Parathyroid adenoma (tissue), 2 donors: ENCODE data around the gene DTD1.

Experiments
- H2AFZ ChIP-seq: fragments of 300-600 bp; sonication (generic); one replicate; pipeline ENCODE4 v1.7.0; 2017; ENCODE audit warnings: antibody characterized with exemption, mild to moderate bottlenecking
- H3K27ac ChIP-seq: fragments of 300-600 bp; sonication (generic); one replicate; pipeline ENCODE4 v1.7.0; 2017
- H3K27me3 ChIP-seq: fragments of 300-600 bp; sonication (generic); one replicate; pipeline ENCODE4 v1.7.0; 2017; ENCODE audit warnings: low read length; ENCODE audit not compliant: control insufficient read depth, insufficient read depth
- H3K36me3 ChIP-seq: fragments of 300-600 bp; sonication (generic); one replicate; pipeline ENCODE4 v1.7.0; 2017; ENCODE audit warnings: low read length; ENCODE audit not compliant: control insufficient read depth, insufficient read depth
- H3K4me1 ChIP-seq: fragments of 300-600 bp; sonication (generic); one replicate; pipeline ENCODE4 v1.7.0; 2017; ENCODE audit warnings: control low read depth
- H3K4me2 ChIP-seq: fragments of 300-600 bp; sonication (generic); one replicate; pipeline ENCODE4 v1.7.0; 2017; ENCODE audit warnings: low read length
- H3K4me3 ChIP-seq: fragments of 300-600 bp; sonication (generic); one replicate; pipeline ENCODE4 v1.7.0; 2017; ENCODE audit warnings: low read depth, low read length
- H3K79me2 ChIP-seq: fragments of 300-600 bp; sonication (generic); one replicate; pipeline ENCODE4 v1.7.0; 2017; ENCODE audit warnings: control low read depth
- H3K9ac ChIP-seq: fragments of 300-600 bp; sonication (generic); one replicate; pipeline ENCODE4 v1.7.0; 2017; ENCODE audit warnings: mild to moderate bottlenecking
- H3K9me3 ChIP-seq: fragments of 300-600 bp; sonication (generic); one replicate; pipeline ENCODE4 v1.7.0; 2017; ENCODE audit warnings: low read length; ENCODE audit not compliant: control insufficient read depth
- TF ChIP-seq, protein P1 (sequence below): fragments of 300-600 bp; sonication (generic); IDR thresholded peaks from one replicate; pipeline ENCODE4 v1.7.0; 2017; ENCODE audit warnings: antibody characterized with exemption, mild to moderate bottlenecking
- donor health status: primary hyperparathyroidism.

The DTD1 gene

DNA sequence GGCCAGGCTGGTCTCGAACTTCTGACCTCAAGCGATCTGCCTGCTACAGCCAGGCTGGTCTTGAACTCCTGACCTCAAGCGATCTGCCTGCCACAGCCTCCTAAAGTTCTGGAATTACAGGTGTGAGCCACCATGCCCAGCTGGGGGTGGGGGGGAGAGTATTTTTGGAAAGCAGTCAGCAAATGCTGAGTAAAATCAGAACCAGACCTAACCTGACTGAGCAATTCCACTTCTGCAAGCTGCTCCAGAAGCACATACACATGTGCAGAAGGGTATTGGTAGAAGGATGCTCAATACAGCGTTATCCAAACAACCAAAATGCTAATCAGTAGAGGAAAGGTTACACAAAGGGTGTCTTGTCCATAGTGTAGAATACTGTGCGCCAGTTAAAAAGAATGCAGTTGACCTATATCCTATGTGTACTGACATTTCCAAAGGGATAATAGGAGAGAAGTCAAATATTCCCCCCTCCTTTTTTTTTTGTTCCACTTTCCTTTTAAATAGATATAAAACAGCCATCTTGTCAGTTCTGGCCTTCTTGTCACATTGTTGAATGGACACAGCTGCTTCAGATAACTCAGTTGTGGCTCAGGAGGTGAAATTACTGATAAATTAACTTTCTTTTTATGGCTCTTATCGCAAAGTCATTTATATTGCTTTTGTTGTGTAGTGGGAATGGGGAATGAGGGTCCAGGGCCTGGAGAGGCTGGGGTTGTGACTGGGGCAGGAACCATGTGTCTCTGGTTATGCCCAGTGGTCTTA is 74.6 kb downstream of the DTD1 start:
- peaks cover 8% of the 10 kb centered on the region for H3K4me1 ChIP-seq
- no peak overlapping the region for H3K27ac ChIP-seq
- no peak overlapping the region for H3K4me2 ChIP-seq
- H3K27me3 ChIP-seq = no peaks in the 10 kb centered on the region
- H3K36me3 ChIP-seq = no peaks in the 10 kb centered on the region
- H3K9ac ChIP-seq = no peak overlapping the region
- H3K4me3 ChIP-seq = no peak overlapping the region
- TF ChIP-seq, protein P1, sequence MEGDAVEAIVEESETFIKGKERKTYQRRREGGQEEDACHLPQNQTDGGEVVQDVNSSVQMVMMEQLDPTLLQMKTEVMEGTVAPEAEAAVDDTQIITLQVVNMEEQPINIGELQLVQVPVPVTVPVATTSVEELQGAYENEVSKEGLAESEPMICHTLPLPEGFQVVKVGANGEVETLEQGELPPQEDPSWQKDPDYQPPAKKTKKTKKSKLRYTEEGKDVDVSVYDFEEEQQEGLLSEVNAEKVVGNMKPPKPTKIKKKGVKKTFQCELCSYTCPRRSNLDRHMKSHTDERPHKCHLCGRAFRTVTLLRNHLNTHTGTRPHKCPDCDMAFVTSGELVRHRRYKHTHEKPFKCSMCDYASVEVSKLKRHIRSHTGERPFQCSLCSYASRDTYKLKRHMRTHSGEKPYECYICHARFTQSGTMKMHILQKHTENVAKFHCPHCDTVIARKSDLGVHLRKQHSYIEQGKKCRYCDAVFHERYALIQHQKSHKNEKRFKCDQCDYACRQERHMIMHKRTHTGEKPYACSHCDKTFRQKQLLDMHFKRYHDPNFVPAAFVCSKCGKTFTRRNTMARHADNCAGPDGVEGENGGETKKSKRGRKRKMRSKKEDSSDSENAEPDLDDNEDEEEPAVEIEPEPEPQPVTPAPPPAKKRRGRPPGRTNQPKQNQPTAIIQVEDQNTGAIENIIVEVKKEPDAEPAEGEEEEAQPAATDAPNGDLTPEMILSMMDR = no peak
- H2AFZ ChIP-seq = no peak overlapping the region
- H3K9me3 ChIP-seq = no peaks in the 10 kb centered on the region
- no peaks in the 10 kb centered on the region for H3K79me2 ChIP-seq

DNA sequence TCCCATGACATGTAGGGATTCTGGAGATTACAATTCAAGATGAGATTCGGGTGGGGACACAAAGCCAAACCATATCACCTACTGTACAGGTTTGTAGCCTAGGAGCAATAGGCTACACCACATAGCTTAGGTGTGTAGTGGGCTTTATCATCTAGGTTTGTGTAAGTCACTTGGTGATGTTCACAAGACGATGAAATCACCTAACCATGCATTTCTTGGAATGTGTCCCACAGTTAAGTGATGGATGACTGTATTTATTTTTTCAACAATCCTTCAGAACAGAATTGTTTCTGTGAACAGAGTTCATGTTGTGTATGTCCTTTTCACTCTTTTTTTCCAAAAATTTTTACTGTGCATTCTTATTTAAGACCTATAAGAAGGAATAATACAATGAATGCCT is 76.1 kb downstream of the DTD1 start:
- Histone ChIP-seq H3K4me3 (no peak overlapping the region), H3K9me3 (no peaks in the 10 kb centered on the region), H3K79me2 (peaks cover 6% of the 10 kb centered on the region), H3K27ac (no peak overlapping the region), H3K27me3 (no peaks in the 10 kb centered on the region), H3K36me3 (no peaks in the 10 kb centered on the region), H3K4me1 (peaks cover 8% of the 10 kb centered on the region), H3K9ac (no peak overlapping the region), H2AFZ (no peak overlapping the region), H3K4me2 (no peak overlapping the region)
- TF ChIP-seq, protein P1 = no peak

- Histone ChIP-seq H3K4me3 (no peak overlapping the region), H3K4me2 (no peak overlapping the region), H3K9me3 (no peaks in the 10 kb centered on the region), H3K27ac (no peak overlapping the region), H3K36me3 (no peaks in the 10 kb centered on the region), H3K9ac (no peak overlapping the region), H2AFZ (no peak overlapping the region), H3K27me3 (no peaks in the 10 kb centered on the region), H3K79me2 (peaks cover 6% of the 10 kb centered on the region), H3K4me1 (peaks cover 8% of the 10 kb centered on the region)
- TF ChIP-seq, protein P1 = no peak
Observed at GRCh38 chr20:18665135-18665534, 77.3 kb downstream of the DTD1 start.

DNA sequence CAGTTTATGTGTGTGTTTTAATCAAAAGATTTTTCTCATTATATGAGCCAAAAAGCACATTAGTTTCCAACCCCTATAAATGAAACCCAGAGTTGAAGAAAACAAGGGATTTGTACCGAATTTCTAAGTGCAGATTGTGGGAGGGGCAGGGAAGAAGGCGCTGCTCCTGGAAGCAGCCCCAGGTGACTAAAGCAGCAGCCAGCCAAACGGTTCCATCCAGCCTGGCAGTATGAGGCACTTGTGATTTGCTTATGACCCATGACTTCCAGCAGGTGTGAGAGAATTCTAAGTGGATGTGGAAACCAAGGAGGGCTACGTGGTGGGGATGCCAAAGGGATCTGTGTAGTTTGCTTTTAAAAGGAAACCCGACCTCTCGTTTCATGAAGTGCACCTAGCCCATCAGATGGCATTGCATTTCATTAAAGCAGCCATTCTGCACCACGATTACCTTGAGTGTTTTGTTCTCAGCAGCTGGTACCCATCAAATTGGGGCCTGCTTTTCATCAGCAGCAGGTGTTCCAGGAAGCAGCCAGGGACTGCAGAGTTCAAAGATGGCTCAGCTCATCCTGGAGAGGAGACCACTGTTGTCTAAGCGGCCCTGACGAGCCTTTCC is 79.1 kb downstream of the DTD1 start:
- no peak overlapping the region for H3K4me2 ChIP-seq
- no peaks in the 10 kb centered on the region for H3K36me3 ChIP-seq
- H3K9ac ChIP-seq = no peak overlapping the region
- H3K4me1 ChIP-seq = peaks cover 8% of the 10 kb centered on the region
- H3K4me3 ChIP-seq = no peak overlapping the region
- no peaks in the 10 kb centered on the region for H3K9me3 ChIP-seq
- TF ChIP-seq, protein P1 = no peak
- H3K79me2 ChIP-seq = peaks cover 6% of the 10 kb centered on the region
- no peak overlapping the region for H2AFZ ChIP-seq
- H3K27me3 ChIP-seq = no peaks in the 10 kb centered on the region
- no peak overlapping the region for H3K27ac ChIP-seq
